ENCODE data around the gene SP2.

DNA sequence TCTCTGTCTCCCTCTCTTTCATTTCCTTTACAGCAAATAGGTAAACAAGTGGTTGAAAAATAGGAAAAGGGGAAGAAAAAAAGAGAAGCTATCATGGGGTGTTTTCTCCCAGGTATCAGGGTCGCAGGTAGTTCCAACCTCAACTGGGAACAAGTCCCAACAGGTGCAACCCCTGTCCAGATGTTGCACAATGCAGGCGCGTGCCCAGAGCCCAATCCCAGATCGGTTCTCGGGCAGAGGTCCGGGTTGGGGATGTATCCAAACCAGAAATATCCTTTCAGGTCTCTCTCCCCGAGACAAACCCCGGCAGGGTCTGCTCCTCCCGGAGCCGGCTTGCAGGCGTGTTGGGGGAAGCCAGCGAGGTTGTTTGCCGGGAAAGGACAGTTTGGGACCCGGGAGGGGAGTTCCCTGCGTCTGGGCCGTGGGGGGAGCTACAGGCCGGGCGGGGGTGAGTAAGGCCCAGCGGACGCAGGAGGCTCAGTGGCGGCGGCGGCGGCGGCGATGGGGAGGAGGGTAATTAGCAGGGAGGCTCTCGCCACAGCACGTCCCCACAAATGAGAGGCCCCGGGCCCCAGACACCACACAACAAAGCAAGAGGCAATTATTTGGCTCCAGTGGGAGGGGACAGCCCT is 23.9 kb upstream of the SP2 start:
- TF ChIP-seq CTCF (IDR thresholded peaks at IDR 0.05) (no peak), ZFX (IDR thresholded peaks at IDR 0.05; ENCODE audit: borderline replicate concordance) (no peak)

Measured in 22Rv1 (cell line).